ENCODE data around the gene ANKRD13B. TPM values are rescaled to one million over a fixed set of nuclear protein-coding genes. Genes with fewer than 3 reads are reported as not detected.
A peak's percentile ranks its signal among the peaks of the same experiment; 100 is the strongest.

The ANKRD13B gene
- total and polyA plus RNA-seq, 2 of the 13 experiments (the other 11 are each of a cell fraction or from before 2014, with no cell fraction given), result 1.7 to 1.8 TPM

DNA sequence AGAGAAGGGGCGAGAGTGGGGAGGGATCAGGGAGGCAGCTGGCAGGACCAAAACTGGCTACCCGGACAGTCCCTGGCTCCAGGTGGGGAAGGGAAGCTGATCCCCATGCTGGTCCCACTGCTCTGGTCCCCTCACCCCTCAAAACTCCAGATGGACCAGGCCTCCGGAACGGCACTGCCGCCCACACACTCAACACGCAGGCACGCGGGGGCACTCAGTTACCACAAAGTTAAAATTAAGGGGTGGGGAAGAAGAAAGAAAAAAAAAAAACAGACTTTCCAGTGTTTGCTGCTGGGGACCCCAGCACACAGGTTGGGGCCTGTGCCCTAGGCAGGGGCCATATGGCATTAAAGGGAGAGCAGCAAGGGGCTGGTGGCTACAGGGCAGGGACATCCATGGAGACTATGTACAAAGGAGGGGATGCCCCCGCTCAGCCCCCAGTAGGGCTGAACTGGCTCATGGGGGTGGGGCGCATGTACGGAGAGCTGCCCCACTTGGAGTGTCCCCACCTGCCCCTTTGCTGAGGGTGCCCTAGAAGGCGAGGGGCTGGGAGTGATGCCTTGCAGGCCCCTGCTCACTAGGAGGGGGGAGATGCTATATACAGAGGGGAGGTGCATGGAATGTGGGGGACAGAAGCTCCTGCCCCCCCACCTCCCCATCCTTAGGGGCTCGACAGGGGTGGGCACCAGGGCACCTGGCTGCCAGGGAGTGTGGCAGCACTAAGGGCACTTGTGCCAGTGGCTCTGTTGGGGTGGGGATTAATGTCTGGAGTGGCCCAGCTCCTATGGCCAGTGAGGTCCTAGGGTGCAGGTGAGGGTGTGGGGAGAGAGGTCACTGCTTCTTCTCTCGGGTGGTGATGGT is 18.8 kb upstream of the ANKRD13B start (continued):
- TF ChIP-seq ZNF333 (CRISPR knock-in tag; IDR thresholded peaks at IDR 0.05; ENCODE audit: borderline replicate concordance) (no peak), RAD21 (CRISPR knock-in tag; IDR thresholded peaks at IDR 0.05) (no peak), GATAD2A (CRISPR knock-in tag; IDR thresholded peaks at IDR 0.05) (no peak), KLF12 (CRISPR knock-in tag; IDR thresholded peaks at IDR 0.05; ENCODE audit: borderline replicate concordance) (no peak), ZBTB3 (CRISPR knock-in tag; IDR thresholded peaks at IDR 0.05; ENCODE audit: borderline replicate concordance, low read depth) (no peak), CBX2 (IDR thresholded peaks at IDR 0.05; ENCODE audit: low read depth, low read length) (no peak), CBX2 (CRISPR knock-in tag; IDR thresholded peaks at IDR 0.05; ENCODE audit: low read depth) (no peak), ZKSCAN1 (IDR thresholded peaks at IDR 0.05; ENCODE audit: low read length) (no peak), ZNF121 (CRISPR knock-in tag; IDR thresholded peaks at IDR 0.05) (no peak), ZSCAN9 (CRISPR knock-in tag; IDR thresholded peaks at IDR 0.05; ENCODE audit: borderline replicate concordance) (no peak), DPF2 (CRISPR knock-in tag; IDR thresholded peaks at IDR 0.05; ENCODE audit: borderline replicate concordance, low read depth) (no peak), ZKSCAN5 (CRISPR knock-in tag; IDR thresholded peaks at IDR 0.05) (no peak), SOX6 (IDR thresholded peaks at IDR 0.05) (no peak), SOX6 (CRISPR knock-in tag; IDR thresholded peaks at IDR 0.05) (no peak), KLF6 (CRISPR knock-in tag; IDR thresholded peaks at IDR 0.05) (no peak), HOXA9 (CRISPR knock-in tag; IDR thresholded peaks at IDR 0.05; ENCODE audit: borderline replicate concordance) (0 out of 2 replicates have a peak, but pooled peaks have one; percentile 45), NCOA2 (CRISPR knock-in tag; IDR thresholded peaks at IDR 0.05) (no peak), SP140L (CRISPR knock-in tag; IDR thresholded peaks at IDR 0.05; ENCODE audit: borderline replicate concordance) (no peak), ZBTB14 (CRISPR knock-in tag; IDR thresholded peaks at IDR 0.05) (no peak), ZNF589 (CRISPR knock-in tag; conservative IDR thresholded peaks at IDR 0.05) (peak; percentile 45; the same call in 1 of the 2 replicates)

Measured in HepG2 (cell line).